GM11168 (cell line): ENCODE measurements around the gene EPB41L3.
"Not testable (repeated sequence)": the region's sequence is repeated elsewhere in the genome, so short reads cannot be mapped to it uniquely, and the experiment has no call there.

Experiments
- in situ Hi-C: fragments of 300-500 bp; cut with MboI; formaldehyde crosslinking; loops from one replicate; pipeline ENCODE4 v1.12.0; 2022; ENCODE audit warnings: low sequenced_read_pairs; ENCODE audit not compliant: unreplicated experiment

The EPB41L3 gene

GRCh38 chr18:5534845-5535244, 9.0 kb downstream of the EPB41L3 start:
- in situ Hi-C loops, result no loop called here

- in situ Hi-C loops, result no loop called here
These were observed 11.7 kb downstream of the EPB41L3 start for GRCh38 chr18:5532066-5532465.

GRCh38 chr18:5530629-5531178, 13.1 kb downstream of the EPB41L3 start:
- in situ Hi-C loops, result no loop called here

GRCh38 chr18:5529471-5529870, 14.3 kb downstream of the EPB41L3 start:
- in situ Hi-C loops, result no loop called here

GRCh38 chr18:5527603-5528002, 16.2 kb downstream of the EPB41L3 start:
- in situ Hi-C loops, result no loop called here

GRCh38 chr18:5524660-5525059, 19.1 kb downstream of the EPB41L3 start:
- in situ Hi-C loops, result no loop called here

- in situ Hi-C loops, result no loop called here
These were observed 22.8 kb downstream of the EPB41L3 start for GRCh38 chr18:5521000-5521399.

GRCh38 chr18:5520464-5520863, 23.3 kb downstream of the EPB41L3 start:
- in situ Hi-C loops, result no loop called here

GRCh38 chr18:5519448-5520298, 24.1 kb downstream of the EPB41L3 start:
- in situ Hi-C loops, result no loop called here

GRCh38 chr18:5518899-5519371, 24.9 kb downstream of the EPB41L3 start:
- in situ Hi-C loops, result no loop called here

- in situ Hi-C loops, result no loop called here
These were observed 25.5 kb downstream of the EPB41L3 start for GRCh38 chr18:5518179-5518770.

- in situ Hi-C loops, result no loop called here
These were observed 27.0 kb downstream of the EPB41L3 start for GRCh38 chr18:5516841-5517240.

GRCh38 chr18:5515011-5515784, 28.6 kb downstream of the EPB41L3 start:
- in situ Hi-C loops, result no loop called here

GRCh38 chr18:5513947-5514346, 29.9 kb downstream of the EPB41L3 start:
- in situ Hi-C loops, result no loop called here

- in situ Hi-C loops, result no loop called here
These were observed 31.6 kb downstream of the EPB41L3 start for GRCh38 chr18:5512176-5512575.

GRCh38 chr18:5511541-5511940, 32.3 kb downstream of the EPB41L3 start:
- in situ Hi-C loops, result not testable (repeated sequence)

GRCh38 chr18:5510135-5510846, 33.5 kb downstream of the EPB41L3 start:
- in situ Hi-C loops, result no loop called here

GRCh38 chr18:5508821-5509220, 35.0 kb downstream of the EPB41L3 start:
- in situ Hi-C loops, result no loop called here

GRCh38 chr18:5507756-5508155, 36.0 kb downstream of the EPB41L3 start:
- in situ Hi-C loops, result no loop called here

- in situ Hi-C loops, result no loop called here
These were observed 37.6 kb downstream of the EPB41L3 start for GRCh38 chr18:5506174-5506573.
